Smooth muscle cell (in vitro differentiated cells): ENCODE data around the gene SPACA4. TPM values are rescaled to one million over a fixed set of nuclear protein-coding genes. Genes with fewer than 3 reads are reported as not detected.
"Not testable (repeated sequence)": the region's sequence is repeated elsewhere in the genome, so short reads cannot be mapped to it uniquely, and the experiment has no call there.

Experiments
- DNase-seq: peaks from one replicate; lab custom pipeline; 2025; ENCODE audit not compliant: unreplicated experiment; lab: John Stamatoyannopoulos, UW
- H2AFZ ChIP-seq: fragments of 200-600 bp; sonication (generic); 2 replicates; pipeline ENCODE4 v1.6.0; 2016; ENCODE audit warnings: antibody characterized with exemption, low read depth, mild to moderate bottlenecking
- H3F3A ChIP-seq: fragments of 200-600 bp; sonication (generic); 2 replicates; pipeline ENCODE4 v1.6.0; 2017; ENCODE audit warnings: antibody characterized with exemption, low read depth
- H3K27ac ChIP-seq: fragments of 200-600 bp; sonication (generic); 2 replicates; pipeline ENCODE4 v1.5.1; 2016; ENCODE audit warnings: low read depth, mild to moderate bottlenecking
- H3K27me3 ChIP-seq: fragments of 200-600 bp; sonication (generic); 2 replicates; pipeline ENCODE4 v1.6.1; 2016; ENCODE audit warnings: low read depth, mild to moderate bottlenecking
- H3K36me3 ChIP-seq: fragments of 200-600 bp; sonication (generic); 2 replicates; pipeline ENCODE4 v1.5.1; 2016; ENCODE audit warnings: low read depth
- H3K4me1 ChIP-seq: fragments of 200-600 bp; sonication (generic); 2 replicates; pipeline ENCODE4 v1.5.1; 2016; ENCODE audit warnings: low read depth
- H3K4me2 ChIP-seq: fragments of 200-600 bp; sonication (generic); 2 replicates; pipeline ENCODE4 v1.6.0; 2016; ENCODE audit warnings: mild to moderate bottlenecking
- H3K4me3 ChIP-seq: fragments of 200-600 bp; sonication (generic); 2 replicates; pipeline ENCODE4 v1.5.1; 2016; ENCODE audit warnings: mild to moderate bottlenecking
- H3K79me2 ChIP-seq: fragments of 200-600 bp; sonication (generic); 2 replicates; pipeline ENCODE4 v1.6.0; 2016; ENCODE audit warnings: low read depth, mild to moderate bottlenecking
- H3K9ac ChIP-seq: fragments of 200-600 bp; sonication (generic); 2 replicates; pipeline ENCODE4 v1.6.0; 2016; ENCODE audit warnings: low read depth
- H3K9me3 ChIP-seq: fragments of 200-600 bp; sonication (generic); replicated peaks from 2 replicates; pipeline ENCODE4 v1.5.1; 2016; ENCODE audit warnings: low read depth
- H4K20me1 ChIP-seq: fragments of 200-600 bp; sonication (generic); 2 replicates; pipeline ENCODE4 v1.6.0; 2016; ENCODE audit warnings: low read depth
- WGBS: methylation state at CpG from one replicate; pipeline ENCODE4 v1.1.7; 2016; ENCODE audit warnings: low lambda C conversion rate; 5-methylcytosine and 5-hydroxymethylcytosine counted together
- polyA plus RNA-seq: library from polyadenylated mRNA; unstranded; fragments of >200 nt; fragmentation: Nextera tagmentation; extraction: Ambion mirVana; gene quantifications from 2 replicates; pipeline ENCODE4 v1.2.1, GENCODE V29; 2016
- total RNA-seq: library from RNA; depleted of rRNA; stranded (reverse); fragments of >200 nt; gene quantifications from 2 replicates; pipeline ENCODE4 v1.2.3, GENCODE V29; 2014
- TF ChIP-seq, protein P1 (sequence below): fragments of 200-600 bp; sonication (generic); IDR thresholded peaks from 2 replicates; pipeline ENCODE4 v1.5.1; 2017; ENCODE audit warnings: borderline replicate concordance, mild to moderate bottlenecking, antibody characterized with exemption; ENCODE audit not compliant: insufficient read depth, poor library complexity, severe bottlenecking

The SPACA4 gene
- total and polyA plus RNA-seq, 2 experiments from 2014 or later = 0.43 TPM; not detected in 1

DNA sequence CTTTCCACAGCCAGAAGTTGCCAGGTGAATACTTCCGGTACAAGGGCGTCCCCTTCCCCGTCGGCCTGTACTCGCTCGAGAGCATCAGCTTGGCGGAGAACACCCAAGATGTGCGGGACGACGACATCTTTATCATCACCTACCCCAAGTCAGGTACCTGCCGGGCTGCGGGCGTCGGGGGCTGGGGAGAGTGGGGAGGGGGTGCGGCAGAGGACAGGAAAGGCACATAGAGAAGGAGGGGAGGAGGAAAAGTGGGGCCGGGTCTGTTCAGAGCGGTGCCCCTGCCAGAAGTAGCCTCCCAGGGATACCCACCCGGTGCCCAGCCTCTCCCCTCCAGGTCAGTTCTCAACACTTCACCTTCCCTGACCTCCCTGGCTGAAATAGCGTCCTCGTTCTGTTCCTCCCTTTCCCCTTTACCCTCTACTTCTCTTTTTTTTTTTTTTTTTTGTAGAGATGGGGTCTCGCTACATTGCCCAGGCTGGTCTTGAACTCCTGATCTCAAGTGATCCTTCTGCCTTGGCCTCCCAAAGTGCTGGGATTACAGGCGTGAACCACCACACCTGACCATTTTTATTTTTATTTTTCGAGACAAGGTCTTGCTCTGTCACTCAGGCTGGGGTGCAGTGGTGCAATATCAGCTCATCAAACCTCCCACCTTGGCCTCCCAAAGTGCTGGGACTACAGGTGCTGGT, 30.5 kb upstream of the SPACA4 start:
- no peak overlapping the region for H3K4me2 ChIP-seq
- no peaks in the 10 kb centered on the region for H3K27me3 ChIP-seq
- no peaks in the 10 kb centered on the region for H3K9me3 ChIP-seq
- no peaks in the 10 kb centered on the region for H3K36me3 ChIP-seq
- no peak for DNase-seq
- TF ChIP-seq, protein P1, sequence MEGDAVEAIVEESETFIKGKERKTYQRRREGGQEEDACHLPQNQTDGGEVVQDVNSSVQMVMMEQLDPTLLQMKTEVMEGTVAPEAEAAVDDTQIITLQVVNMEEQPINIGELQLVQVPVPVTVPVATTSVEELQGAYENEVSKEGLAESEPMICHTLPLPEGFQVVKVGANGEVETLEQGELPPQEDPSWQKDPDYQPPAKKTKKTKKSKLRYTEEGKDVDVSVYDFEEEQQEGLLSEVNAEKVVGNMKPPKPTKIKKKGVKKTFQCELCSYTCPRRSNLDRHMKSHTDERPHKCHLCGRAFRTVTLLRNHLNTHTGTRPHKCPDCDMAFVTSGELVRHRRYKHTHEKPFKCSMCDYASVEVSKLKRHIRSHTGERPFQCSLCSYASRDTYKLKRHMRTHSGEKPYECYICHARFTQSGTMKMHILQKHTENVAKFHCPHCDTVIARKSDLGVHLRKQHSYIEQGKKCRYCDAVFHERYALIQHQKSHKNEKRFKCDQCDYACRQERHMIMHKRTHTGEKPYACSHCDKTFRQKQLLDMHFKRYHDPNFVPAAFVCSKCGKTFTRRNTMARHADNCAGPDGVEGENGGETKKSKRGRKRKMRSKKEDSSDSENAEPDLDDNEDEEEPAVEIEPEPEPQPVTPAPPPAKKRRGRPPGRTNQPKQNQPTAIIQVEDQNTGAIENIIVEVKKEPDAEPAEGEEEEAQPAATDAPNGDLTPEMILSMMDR = no peak
- no peaks in the 10 kb centered on the region for H4K20me1 ChIP-seq
- no peak overlapping the region for H3K27ac ChIP-seq
- 91% methylated on average over 21 of the region's 23 CpGs for WGBS
- no peak overlapping the region for H3K4me3 ChIP-seq
- H3K79me2 ChIP-seq = no peaks in the 10 kb centered on the region
- H2AFZ ChIP-seq = no peak overlapping the region
- H3K4me1 ChIP-seq = peaks cover 8% of the 10 kb centered on the region
- peaks cover 4% of the 10 kb centered on the region for H3F3A ChIP-seq
- H3K9ac ChIP-seq = no peak overlapping the region

DNA sequence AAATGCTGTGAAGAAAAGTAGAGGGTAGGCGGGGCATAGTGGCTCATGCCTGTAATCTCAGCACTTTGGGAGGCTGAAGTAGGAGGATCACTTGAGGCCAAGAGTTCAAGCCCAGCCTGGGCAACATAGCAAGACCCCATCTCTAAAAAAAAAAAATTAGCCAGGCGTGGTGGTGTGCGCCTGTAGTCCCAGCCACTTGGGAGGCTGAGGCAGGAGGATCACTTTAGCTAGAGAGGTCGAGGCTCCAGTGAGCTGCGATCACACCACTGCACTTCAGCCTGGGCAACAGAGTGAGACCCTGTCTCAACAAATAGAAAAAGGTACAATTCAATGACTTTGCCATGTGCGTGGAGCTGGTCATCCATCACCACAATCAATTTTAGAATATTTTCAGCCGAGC, 28.6 kb upstream of the SPACA4 start:
- not testable (repeated sequence) for DNase-seq, H2AFZ ChIP-seq, H3F3A ChIP-seq, H3K4me2 ChIP-seq, H3K36me3 ChIP-seq, H3K4me3 ChIP-seq, H3K9me3 ChIP-seq, H3K79me2 ChIP-seq, H3K9ac ChIP-seq, H4K20me1 ChIP-seq, H3K27me3 ChIP-seq, H3K4me1 ChIP-seq, H3K27ac ChIP-seq
- 91% methylated on average over 7 of the region's 7 CpGs for WGBS

DNA sequence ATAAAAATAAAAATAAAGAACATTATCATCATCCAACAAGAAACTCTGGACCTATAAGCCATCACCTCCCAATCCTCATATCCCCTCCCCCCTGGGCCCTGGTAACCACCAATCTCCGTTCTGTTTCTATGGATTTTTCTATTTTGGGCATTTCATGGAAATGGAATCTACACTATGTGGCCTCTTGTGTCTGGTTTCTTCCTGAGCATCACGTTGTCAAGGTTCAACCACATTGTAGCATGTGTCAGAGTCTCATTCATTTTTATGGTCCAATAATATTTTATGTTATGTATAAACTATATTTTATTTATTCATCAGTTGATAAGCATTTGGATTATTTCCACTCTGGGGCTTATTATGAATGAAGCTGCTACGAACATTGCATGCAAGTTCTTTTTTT, 27.7 kb upstream of the SPACA4 start:
- no peaks in the 10 kb centered on the region for H3K4me1 ChIP-seq
- no peaks in the 10 kb centered on the region for H3K9me3 ChIP-seq
- no peaks in the 10 kb centered on the region for H3K27me3 ChIP-seq
- H3K36me3 ChIP-seq = no peaks in the 10 kb centered on the region
- no peak overlapping the region for H3K4me3 ChIP-seq
- H2AFZ ChIP-seq = no peak overlapping the region
- DNase-seq = no peak
- no peak overlapping the region for H3K4me2 ChIP-seq
- TF ChIP-seq, protein P1 = no peak
- H3K79me2 ChIP-seq = no peaks in the 10 kb centered on the region
- H3K27ac ChIP-seq = no peak overlapping the region
- whole genome bisulfite sequencing = 62% methylated on average over 3 of the region's 3 CpGs
- H3F3A ChIP-seq = peaks cover 3% of the 10 kb centered on the region
- no peak overlapping the region for H3K9ac ChIP-seq
- H4K20me1 ChIP-seq = no peaks in the 10 kb centered on the region

DNA sequence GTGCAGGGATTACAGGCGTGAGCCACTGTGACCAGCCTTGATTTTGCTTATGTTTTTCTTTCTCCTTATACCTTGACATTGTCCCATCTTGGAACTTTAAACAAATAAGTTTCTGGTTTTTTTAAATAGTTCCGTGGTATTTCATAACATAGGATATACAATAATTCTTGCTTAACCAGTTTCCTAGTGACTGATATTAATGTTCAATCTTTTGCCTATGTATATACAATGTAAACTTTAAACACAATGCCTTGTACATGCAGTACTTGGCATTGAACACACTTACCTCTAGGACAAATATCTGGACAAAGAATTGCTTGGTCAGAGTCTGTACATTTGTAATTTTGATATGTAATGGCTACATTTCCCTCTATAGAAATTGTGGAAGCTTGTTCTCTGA, 24.4 kb upstream of the SPACA4 start:
- WGBS = 84% methylated on average over 2 of the region's 2 CpGs
- no peak overlapping the region for H2AFZ ChIP-seq
- TF ChIP-seq, protein P1 = no peak

More for the DNA sequence above, 24.4 kb upstream of the SPACA4 start:
- no peaks in the 10 kb centered on the region for H3K9me3 ChIP-seq
- DNase-seq = no peak
- H3K4me1 ChIP-seq = no peaks in the 10 kb centered on the region
- H3K27me3 ChIP-seq = no peaks in the 10 kb centered on the region
- H3F3A ChIP-seq = no peaks in the 10 kb centered on the region
- H3K4me3 ChIP-seq = no peak overlapping the region
- no peaks in the 10 kb centered on the region for H3K79me2 ChIP-seq
- H3K9ac ChIP-seq = no peak overlapping the region
- H4K20me1 ChIP-seq = no peaks in the 10 kb centered on the region
- no peak overlapping the region for H3K27ac ChIP-seq
- no peaks in the 10 kb centered on the region for H3K36me3 ChIP-seq
- no peak overlapping the region for H3K4me2 ChIP-seq
